Lung (tissue), 12 donors: ENCODE results near the gene ARID1B. TPM values are rescaled to one million over a fixed set of nuclear protein-coding genes. Genes with fewer than 3 reads are reported as not detected.

ENCODE experiments used
- ATAC-seq: fragments of 200-7000 bp; cut with Tn5 transposase; one replicate; pipeline ENCODE4 v1.9.1; 2020; ENCODE audit warnings: moderate number of reproducible peaks; ENCODE audit not compliant: insufficient read depth, low FRiP score
- DNase-seq, 3 donors: peaks; one replicate each; pipeline ENCODE4 v3.0.0-alpha.2; 2013 to 2017
- H3K27ac ChIP-seq, 2 donors: one replicate each; pipeline ENCODE4 v1.5.1; 2013; ENCODE audit warnings: mild to moderate bottlenecking in 2 of 2, moderate library complexity in 2 of 2, control low read depth in 1 of 2, inconsistent platforms in 1 of 2, low read depth in 1 of 2, low read length in 1 of 2
- H3K27me3 ChIP-seq, 3 donors: one replicate each; pipeline ENCODE4 v1.5.1; 2013; ENCODE audit warnings: low read length in 2 of 3; ENCODE audit not compliant: control insufficient read depth in 3 of 3, insufficient read depth in 3 of 3
- H3K36me3 ChIP-seq, 4 donors: one replicate each; pipeline ENCODE4 v1.5.1; 2013; ENCODE audit warnings: low read length in 4 of 4, mild to moderate bottlenecking in 1 of 4, moderate library complexity in 1 of 4; ENCODE audit not compliant: control insufficient read depth in 4 of 4, insufficient read depth in 4 of 4
- H3K4me1 ChIP-seq, 5 donors: one replicate each; pipeline ENCODE4 v1.5.1; 2013; ENCODE audit warnings: low read length in 5 of 5, mild to moderate bottlenecking in 2 of 5, moderate library complexity in 1 of 5; ENCODE audit not compliant: control insufficient read depth in 5 of 5, insufficient read depth in 5 of 5
- H3K4me3 ChIP-seq: one replicate; pipeline ENCODE4 v1.5.1; 2013; ENCODE audit warnings: mild to moderate bottlenecking, control low read depth, moderate library complexity
- H3K9ac ChIP-seq, 2 donors: one replicate each; pipeline ENCODE4 v1.5.1; 2013; ENCODE audit warnings: low read length in 2 of 2, control low read depth in 1 of 2; ENCODE audit not compliant: insufficient read depth in 1 of 2
- H3K9me3 ChIP-seq, 4 donors: one replicate each; pipeline ENCODE4 v1.5.1; 2013; ENCODE audit warnings: low read length in 3 of 4, mild to moderate bottlenecking in 1 of 4, moderate library complexity in 1 of 4; ENCODE audit not compliant: control insufficient read depth in 4 of 4, insufficient read depth in 3 of 4
- CTCF ChIP-seq: IDR thresholded peaks from 2 replicates; pipeline ENCODE4 v1.5.1; 2012; ENCODE audit warnings: mild to moderate bottlenecking; ENCODE audit errors: control extremely low read depth, extremely low read depth
- WGBS, 2 donors: extraction: QIAGEN DNeasy Blood & Tissue Kit; methylation state at CpG; one replicate each; pipeline ENCODE4 v1.1.7; 2013; 5-methylcytosine and 5-hydroxymethylcytosine counted together
- polyA plus RNA-seq, 2 donors: library from polyadenylated mRNA; stranded (reverse); fragments of 200-250 nt; gene quantifications; one replicate each; pipeline ENCODE4 v1.2.1, GENCODE V29; 2013
- total RNA-seq, 2 donors: library from RNA; depleted of rRNA in 1 of 2; stranded (reverse); fragments of >200 nt in 1 of 2; gene quantifications; one replicate each; pipeline ENCODE4 v1.2.1, GENCODE V29; 2014 to 2021
- donor health status: control.
- donor health status: control.
- donor health status: Bipolar disorder and iron deficiency.
- donor health status: healthy.
- donor health status: DM: yes; HTN: yes; CAD: no.

The ARID1B gene
- total and polyA plus RNA-seq, 4 donors, result 10.5 to 239 (median 50.9) TPM

- H3K4me3 ChIP-seq, result no peak overlapping the region
- WGBS, 2 donors, result 59 to 68% methylated on average over 10 of the region's 10 CpGs
- ATAC-seq (no peak), DNase-seq (peak; percentile 26 to 60 (median 40))
- peaks cover 7 to 25% (median 17%) of the 10 kb centered on the region in 5 donors for H3K4me1 ChIP-seq
- H3K9me3 ChIP-seq, result no peaks in the 10 kb centered on the region
- TF ChIP-seq CTCF, result no peak
- H3K27ac ChIP-seq, result peak overlapping the region in 1 of 2 donors; percentile 15
- H3K9ac ChIP-seq, result peak overlapping the region in 1 of 2 donors; percentile 29
- H3K36me3 ChIP-seq, result no peaks in the 10 kb centered on the region
- no peaks in the 10 kb centered on the region for H3K27me3 ChIP-seq
These were observed 89.2 kb downstream of the ARID1B start for GRCh38 chr6:156866220-156867015.

GRCh38 chr6:156867121-156867520, 89.9 kb downstream of the ARID1B start:
- 72 to 75% methylated on average over 2 of the region's 2 CpGs for WGBS, 2 donors
- Histone ChIP-seq H3K9ac (no peak overlapping the region), H3K36me3 (no peaks in the 10 kb centered on the region), H3K9me3 (no peaks in the 10 kb centered on the region), H3K27me3 (no peaks in the 10 kb centered on the region), H3K4me3 (no peak overlapping the region), H3K27ac (no peak overlapping the region), H3K4me1 (peaks cover 7 to 27% (median 17%) of the 10 kb centered on the region in 5 donors)
- DNase-seq (no peak), ATAC-seq (no peak)
- TF ChIP-seq CTCF, result no peak

- Histone ChIP-seq H3K27me3 (no peaks in the 10 kb centered on the region), H3K4me3 (no peak overlapping the region), H3K9me3 (peaks cover 0 to 3% (median 0%) of the 10 kb centered on the region in 4 donors), H3K9ac (no peak overlapping the region), H3K36me3 (no peaks in the 10 kb centered on the region), H3K4me1 (peaks cover 7 to 27% (median 16%) of the 10 kb centered on the region in 5 donors), H3K27ac (no peak overlapping the region)
- ATAC-seq, result no peak
- no peak for DNase-seq
- no peak for TF ChIP-seq CTCF
- WGBS, 2 donors, result 84% methylated on average over 3 of the region's 3 CpGs
These were observed 91.2 kb downstream of the ARID1B start for GRCh38 chr6:156868385-156868784.
